Peyer's patch (tissue), 4 donors: Measurements from ENCODE around the gene ZC3H4. TPM values are rescaled to one million over a fixed set of nuclear protein-coding genes. Genes with fewer than 3 reads are reported as not detected.

Experiments
- DNase-seq, 3 donors: peaks; one replicate each; pipeline ENCODE4 v3.0.0-alpha.2; 2017 to 2019
- H3K27ac ChIP-seq, 4 donors: fragments of 200-600 bp; sonication (generic); one replicate each; pipeline ENCODE4 v1.5.1; 2016 to 2019
- H3K27me3 ChIP-seq, 2 donors: fragments of 200-600 bp; sonication (generic); one replicate each; pipeline ENCODE4 v1.5.1; 2019
- H3K36me3 ChIP-seq, 3 donors: fragments of 200-600 bp; sonication (generic); one replicate each; pipeline ENCODE4 v1.5.1; 2016 to 2019
- H3K4me1 ChIP-seq, 4 donors: fragments of 200-600 bp; sonication (generic); one replicate each; pipeline ENCODE4 v1.5.1; 2016 to 2019
- H3K4me3 ChIP-seq, 4 donors: fragments of 200-600 bp; sonication (generic); 1 replicate in 3 of 4; 2 replicates in 1 of 4; pipeline ENCODE4 v1.5.1; 2016 to 2019; ENCODE audit warnings: mild to moderate bottlenecking in 1 of 4
- H3K9me3 ChIP-seq, 4 donors: fragments of 200-600 bp; sonication (generic); one replicate each; pipeline ENCODE4 v1.5.1; 2016 to 2019; ENCODE audit warnings: mild to moderate bottlenecking in 1 of 4
- CTCF ChIP-seq, 6 experiments: fragments of 450-650 bp in 4 of 6; fragments of 200-600 bp in 2 of 6; sonication (generic) in 1 of 6; IDR thresholded peaks; one replicate each; pipeline ENCODE4 v1.5.1; 2017 to 2019; ENCODE audit warnings: antibody characterized with exemption in 6 of 6, mild to moderate bottlenecking in 3 of 6, moderate library complexity in 1 of 6
- POLR2A ChIP-seq, 2 donors: fragments of 450-650 bp; IDR thresholded peaks; one replicate each; pipeline ENCODE4 v1.5.1; 2017; ENCODE audit warnings: antibody characterized with exemption in 2 of 2, mild to moderate bottlenecking in 2 of 2, moderate library complexity in 2 of 2
- total RNA-seq, 4 donors: library from RNA; depleted of rRNA; stranded (reverse); fragments of >200 nt; gene quantifications; one replicate each; pipeline ENCODE4 v1.1.0, GENCODE V29; 2016

Gene ZC3H4
- total RNA-seq, 4 donors from 2014 or later = 24.7 to 61.9 (median 42.4) TPM

- TF ChIP-seq POLR2A (IDR thresholded peaks at IDR 0.05) (no peak), CTCF (IDR thresholded peaks at IDR 0.05) (no peak)
- Histone ChIP-seq H3K4me3 (peak overlapping the region in 2 of 4 donors; percentile 96 to 99), H3K36me3 (no peaks in the 10 kb centered on the region), H3K27ac (peak overlapping the region; percentile 98 to 100 (median 99)), H3K9me3 (no peaks in the 10 kb centered on the region), H3K4me1 (peaks cover 0 to 61% (median 14%) of the 10 kb centered on the region in 4 donors), H3K27me3 (no peaks in the 10 kb centered on the region)
- no peak for DNase-seq
These were observed 4.4 kb downstream of the ZC3H4 start for GRCh38 chr19:47109177-47109540.

DNA sequence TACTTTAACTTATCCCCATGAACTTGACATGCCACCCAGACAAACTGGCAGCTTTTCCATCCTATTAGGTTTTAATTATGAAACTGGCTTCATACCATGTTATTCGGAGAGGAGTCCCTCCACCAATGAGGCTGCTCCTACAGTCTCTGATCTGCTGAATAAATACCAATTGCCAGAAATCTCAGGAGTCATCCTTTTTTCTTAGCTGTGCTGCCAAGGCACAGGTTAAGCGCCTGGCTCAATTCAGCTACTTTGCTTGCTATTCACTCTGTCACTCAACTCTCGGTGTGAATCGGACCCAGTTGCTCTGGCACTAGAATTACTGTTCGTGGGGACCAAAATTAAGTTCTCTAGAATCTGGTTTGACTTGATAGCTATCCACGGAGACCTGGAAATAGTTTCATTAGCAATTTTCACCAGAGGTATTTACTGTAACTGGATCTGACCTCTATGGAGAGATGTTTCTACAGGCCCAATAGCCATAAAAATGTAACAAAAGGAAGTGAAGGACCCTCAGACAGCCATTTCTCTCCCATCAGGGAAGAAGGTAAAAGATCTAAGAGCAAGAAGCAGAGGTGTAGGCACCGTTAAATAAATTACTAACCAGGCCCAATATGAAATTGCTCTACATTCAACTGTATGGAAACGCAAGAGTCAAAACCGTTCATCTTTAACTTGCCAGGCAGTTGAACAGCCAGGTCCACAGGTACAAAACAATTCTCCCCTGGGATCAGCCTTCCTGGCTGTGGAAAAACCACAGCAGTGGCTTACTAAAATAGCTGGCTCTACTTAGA is 5.4 kb downstream of the ZC3H4 start:
- Histone ChIP-seq H3K27me3 (no peaks in the 10 kb centered on the region), H3K27ac (peak overlapping the region; percentile 89 to 99 (median 98)), H3K36me3 (no peaks in the 10 kb centered on the region), H3K4me1 (peaks cover 0 to 60% (median 14%) of the 10 kb centered on the region in 4 donors), H3K4me3 (no peak overlapping the region), H3K9me3 (no peaks in the 10 kb centered on the region)
- TF ChIP-seq POLR2A (IDR thresholded peaks at IDR 0.05) (no peak), CTCF (IDR thresholded peaks at IDR 0.05) (no peak)
- DNase-seq = no peak

- Histone ChIP-seq H3K27me3 (no peaks in the 10 kb centered on the region), H3K4me1 (peaks cover 0 to 68% (median 14%) of the 10 kb centered on the region in 4 donors), H3K4me3 (no peak overlapping the region), H3K36me3 (no peaks in the 10 kb centered on the region), H3K9me3 (no peaks in the 10 kb centered on the region), H3K27ac (peak overlapping the region; percentile 89 to 99 (median 98))
- peak in 1 of 3 donors; percentile 79 for DNase-seq
- TF ChIP-seq POLR2A (IDR thresholded peaks at IDR 0.05) (peak in 1 of 2 donors; percentile 29), CTCF (IDR thresholded peaks at IDR 0.05) (no peak)
These were observed 6.2 kb downstream of the ZC3H4 start for GRCh38 chr19:47107202-47107952.

DNA sequence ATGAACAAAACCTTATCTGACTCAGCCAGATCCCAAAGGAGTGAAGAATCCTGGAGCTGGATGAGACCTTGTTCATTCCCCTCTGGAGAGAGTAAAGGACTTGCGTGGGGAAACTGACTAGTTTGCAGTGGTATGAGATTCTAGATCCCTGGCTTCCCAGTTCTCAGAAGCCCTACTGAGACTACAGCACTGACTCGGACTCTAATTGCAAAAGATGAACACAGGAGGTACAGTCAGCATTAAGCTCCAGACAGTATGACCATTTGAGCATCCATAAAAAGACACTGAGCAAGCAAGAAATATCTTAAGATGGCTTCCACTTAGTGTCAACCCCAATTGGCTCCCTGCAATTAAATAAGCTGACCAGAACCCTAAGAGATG is 6.8 kb downstream of the ZC3H4 start:
- Histone ChIP-seq H3K4me1 (peaks cover 0 to 71% (median 14%) of the 10 kb centered on the region in 4 donors), H3K36me3 (no peaks in the 10 kb centered on the region), H3K27ac (peak overlapping the region; percentile 89 to 99 (median 98)), H3K9me3 (no peaks in the 10 kb centered on the region), H3K4me3 (no peak overlapping the region), H3K27me3 (no peaks in the 10 kb centered on the region)
- no peak for TF ChIP-seq CTCF (IDR thresholded peaks at IDR 0.05)
- no peak for TF ChIP-seq POLR2A (IDR thresholded peaks at IDR 0.05)
- DNase-seq = no peak

DNA sequence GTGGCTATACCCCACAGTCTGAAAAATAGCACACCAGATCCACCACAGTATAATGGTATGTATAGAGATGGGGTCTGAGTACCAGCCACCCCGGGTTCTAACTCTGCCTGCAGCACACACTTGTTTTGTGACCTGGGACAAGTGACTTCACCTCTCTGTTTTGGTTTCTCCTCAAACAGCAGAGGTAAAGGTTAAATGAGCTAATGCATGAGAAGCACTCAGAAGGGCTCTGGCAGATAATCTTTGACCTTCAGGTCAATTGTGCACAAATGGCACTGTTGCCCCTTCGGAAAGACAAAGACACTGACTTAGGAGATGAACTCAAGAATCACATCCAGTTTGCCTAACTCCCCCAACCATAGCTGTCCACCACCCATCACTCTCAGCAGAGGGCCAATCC is 7.7 kb downstream of the ZC3H4 start:
- TF ChIP-seq CTCF (IDR thresholded peaks at IDR 0.05) (no peak), POLR2A (IDR thresholded peaks at IDR 0.05) (no peak)

More for the DNA sequence above, 7.7 kb downstream of the ZC3H4 start:
- no peaks in the 10 kb centered on the region for H3K27me3 ChIP-seq
- H3K36me3 ChIP-seq = no peaks in the 10 kb centered on the region
- no peaks in the 10 kb centered on the region for H3K9me3 ChIP-seq
- H3K4me3 ChIP-seq = no peak overlapping the region
- peak overlapping the region in 3 of 4 donors; percentile 89 to 99 (median 98) for H3K27ac ChIP-seq
- H3K4me1 ChIP-seq = peaks cover 0 to 71% (median 14%) of the 10 kb centered on the region in 4 donors
- no peak for DNase-seq
